H1 (cell line): ENCODE measurements around the gene DOCK10. TPM values are rescaled to one million over a fixed set of nuclear protein-coding genes. Genes with fewer than 3 reads are reported as not detected.

Source experiments
- CHD2 ChIP-seq: IDR thresholded peaks from 2 replicates; pipeline ENCODE4 v1.6.1; 2012; ENCODE audit warnings: low read length, improper control_type of control experiment
- FOSL1 ChIP-seq: IDR thresholded peaks from 2 replicates; pipeline ENCODE4 v1.6.1; 2011; ENCODE audit warnings: mild to moderate bottlenecking, low read depth, low read length, moderate library complexity; ENCODE audit not compliant: insufficient read depth
- RFX5 ChIP-seq: IDR thresholded peaks from 2 replicates; pipeline ENCODE4 v1.6.1; 2011; ENCODE audit warnings: low read depth, low read length, improper control_type of control experiment, borderline replicate concordance
- ZNF274 ChIP-seq: IDR thresholded peaks from 2 replicates; pipeline ENCODE4 v1.7.0; 2012; ENCODE audit warnings: low read length, borderline replicate concordance; ENCODE audit errors: extremely low read depth
- polyA plus RNA-seq, 7 experiments: library from polyadenylated mRNA; depleted of rRNA in 3 of 7; stranded (reverse) in 5 of 7; unstranded in 2 of 7; fragments of >200 nt in 5 of 7; fragments of 200-250 nt in 2 of 7; gene quantifications; 1 replicate in 5 of 7; 2 replicates in 1 of 7; 4 replicates in 1 of 7; pipeline versions ENCODE4 v1.2.1 to v1.2.3, GENCODE V29; 2011 to 2013; ENCODE audit warnings: missing spikeins in 2 of 7, mixed read lengths in 2 of 7
- total RNA-seq: library from RNA; stranded (reverse); fragmentation: NEBNext Ultra II Directional; extraction: Animal tissue kit (Norgen Biotek cat#: 25700); gene quantifications from 2 replicates; pipeline ENCODE4 v1.2.1, GENCODE V29; 2021
- TF ChIP-seq, protein P1 (sequence below): IDR thresholded peaks from 2 replicates; pipeline ENCODE4 v1.6.1; 2012; ENCODE audit warnings: inconsistent platforms

DOCK10 gene
- total and polyA plus RNA-seq, 2 of the 8 experiments (the other 6 are each of a cell fraction or from before 2014, with no cell fraction given) = 0.33 to 1.6 TPM

DNA sequence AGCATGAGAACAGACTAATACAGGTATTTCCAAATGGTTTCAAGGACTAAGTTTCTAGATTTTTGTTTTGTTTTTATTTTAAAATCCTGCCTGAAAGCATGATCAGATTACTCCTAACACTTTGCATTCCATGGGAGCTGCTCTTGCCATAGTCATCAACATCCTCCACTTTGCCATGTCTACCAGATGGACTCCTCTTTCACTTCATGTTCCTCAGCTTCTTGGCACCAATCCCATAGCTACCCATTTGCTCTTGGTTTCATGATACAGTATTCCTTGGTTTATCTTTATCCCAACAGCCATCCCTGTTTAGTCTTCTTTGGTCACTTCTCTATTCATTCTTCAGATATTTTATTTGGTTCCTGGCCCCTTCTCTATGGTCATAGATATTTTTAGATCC is 171.9 kb downstream of the DOCK10 start (continued):
- no peak for TF ChIP-seq ZNF274
- TF ChIP-seq CHD2 = no peak
- TF ChIP-seq, protein P1, sequence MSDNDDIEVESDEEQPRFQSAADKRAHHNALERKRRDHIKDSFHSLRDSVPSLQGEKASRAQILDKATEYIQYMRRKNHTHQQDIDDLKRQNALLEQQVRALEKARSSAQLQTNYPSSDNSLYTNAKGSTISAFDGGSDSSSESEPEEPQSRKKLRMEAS = no peak
- no peak for TF ChIP-seq RFX5
- no peak for TF ChIP-seq FOSL1
